Panc1 (cell line): Measurements from ENCODE around the gene ADCY1. TPM values are rescaled to one million over a fixed set of nuclear protein-coding genes. Genes with fewer than 3 reads are reported as not detected.

Source experiments
- ATAC-seq: fragments of 200-7000 bp; cut with Tn5 transposase; 2 replicates; pipeline ENCODE4 v1.9.1; 2020; ENCODE audit warnings: mild to moderate bottlenecking, moderate library complexity
- BruUV-seq: library from RNA; stranded (reverse); fragments of 400-500 nt; replicated peaks from 2 replicates; lab custom pipeline; 2021; lab: Mats Ljungman, UMichigan
- CTCF ChIA-PET: fragments of 300-600 bp; sonication (Branson Sonifier 250); formaldehyde crosslinking; loops from one replicate; lab custom pipeline; 2022; ENCODE audit warnings: antibody characterized with exemption; lab: Charles Lee
- POLR2A ChIA-PET: fragments of 300-600 bp; sonication (Branson Sonifier 250); formaldehyde crosslinking; loops from one replicate; lab custom pipeline; 2022; ENCODE audit warnings: antibody characterized with exemption; lab: Charles Lee
- DNase-seq: peaks from one replicate; pipeline ENCODE4 v3.0.0-alpha.2; 2010; ENCODE audit warnings: low read depth, low spot score
- H3K27ac ChIP-seq: 2 replicates; pipeline ENCODE4 v1.5.1; 2011; ENCODE audit warnings: mild to moderate bottlenecking, low read length, inconsistent platforms
- H3K27me3 ChIP-seq: fragments of 200-500 bp; sonication (Bioruptor generic); 2 replicates; pipeline ENCODE4 v1.6.0; 2014; ENCODE audit warnings: low read length, inconsistent platforms; ENCODE audit not compliant: control insufficient read depth, insufficient read depth
- H3K36me3 ChIP-seq: fragments of 200-500 bp; sonication (Bioruptor generic); 2 replicates; pipeline ENCODE4 v1.5.1; 2014; ENCODE audit warnings: inconsistent platforms, mild to moderate bottlenecking, low read length, moderate library complexity; ENCODE audit not compliant: control insufficient read depth, insufficient read depth
- H3K4me1 ChIP-seq: 2 replicates; pipeline ENCODE4 v1.5.1; 2011; ENCODE audit warnings: inconsistent platforms, mild to moderate bottlenecking, low read length, moderate library complexity; ENCODE audit not compliant: control insufficient read depth, insufficient read depth
- H3K4me3 ChIP-seq, 2 experiments: 2 replicates each; pipeline ENCODE4 v1.5.1; 2011 to 2012; ENCODE audit warnings: low read depth in 2 of 2, low read length in 2 of 2, mild to moderate bottlenecking in 2 of 2, inconsistent platforms in 1 of 2, moderate library complexity in 1 of 2
- H3K9me3 ChIP-seq: fragments of 200-500 bp; sonication (Bioruptor generic); 2 replicates; pipeline ENCODE4 v1.5.1; 2014; ENCODE audit warnings: low read depth, mild to moderate bottlenecking, inconsistent platforms, low read length, moderate library complexity; ENCODE audit not compliant: control insufficient read depth, insufficient read depth
- POLR2AphosphoS5 ChIP-seq: IDR thresholded peaks from 2 replicates; pipeline ENCODE4 v1.6.1; 2012; ENCODE audit warnings: mild to moderate bottlenecking, low read depth, low read length, moderate library complexity
- REST ChIP-seq, 2 experiments: IDR thresholded peaks; 2 replicates each; pipeline ENCODE4 v1.6.1; 2011 to 2012; ENCODE audit warnings: low read depth in 2 of 2, control low read depth in 1 of 2, low read length in 1 of 2, mild to moderate bottlenecking in 1 of 2, moderate library complexity in 1 of 2; ENCODE audit not compliant: insufficient read depth in 1 of 2
- SIN3A ChIP-seq: IDR thresholded peaks from 2 replicates; pipeline ENCODE4 v1.6.1; 2012; ENCODE audit warnings: low read depth, mild to moderate bottlenecking, low read length, moderate library complexity, borderline replicate concordance; ENCODE audit not compliant: insufficient read depth
- TCF7L2 ChIP-seq: IDR thresholded peaks from 2 replicates; pipeline ENCODE4 v1.6.1; 2011; ENCODE audit warnings: mild to moderate bottlenecking, low read depth, low read length, inconsistent platforms
- in situ Hi-C: cut with HindIII; loops from 2 replicates; pipeline ENCODE4 v1.10.0; 2016; ENCODE audit warnings: low sequenced_read_pairs, low pct_unique_long_range_greater_than_20kb
- intact Hi-C: fragments of 100-400 bp; cut with micrococcal nuclease; formaldehyde crosslinking; loops from one replicate; pipeline ENCODE4 v1.10.0; 2022; ENCODE audit not compliant: unreplicated experiment
- total RNA-seq: library from RNA; stranded (reverse); gene quantifications from one replicate; pipeline ENCODE4 v1.2.1, GENCODE V29; 2021; ENCODE audit not compliant: unreplicated experiment
- TF ChIP-seq, protein P1 (sequence below): fragments of 450-650 bp; IDR thresholded peaks from 2 replicates; pipeline ENCODE4 v1.5.1; 2017; ENCODE audit warnings: mild to moderate bottlenecking

ADCY1 gene
- total RNA-seq, 1 experiment from 2014 or later = 2.1 TPM

GRCh38 chr7:45718464-45719330, 144.5 kb downstream of the ADCY1 start:
- ATAC-seq (no peak), DNase-seq (no peak)
- no peak for TF ChIP-seq SIN3A
- TF ChIP-seq TCF7L2 = no peak
- TF ChIP-seq REST (IDR thresholded peaks at IDR 0.05; ENCODE audit: insufficient read depth in 1 of 2, low read depth in 2 of 2, low read length in 1 of 2) = no peak
- TF ChIP-seq, protein P1, sequence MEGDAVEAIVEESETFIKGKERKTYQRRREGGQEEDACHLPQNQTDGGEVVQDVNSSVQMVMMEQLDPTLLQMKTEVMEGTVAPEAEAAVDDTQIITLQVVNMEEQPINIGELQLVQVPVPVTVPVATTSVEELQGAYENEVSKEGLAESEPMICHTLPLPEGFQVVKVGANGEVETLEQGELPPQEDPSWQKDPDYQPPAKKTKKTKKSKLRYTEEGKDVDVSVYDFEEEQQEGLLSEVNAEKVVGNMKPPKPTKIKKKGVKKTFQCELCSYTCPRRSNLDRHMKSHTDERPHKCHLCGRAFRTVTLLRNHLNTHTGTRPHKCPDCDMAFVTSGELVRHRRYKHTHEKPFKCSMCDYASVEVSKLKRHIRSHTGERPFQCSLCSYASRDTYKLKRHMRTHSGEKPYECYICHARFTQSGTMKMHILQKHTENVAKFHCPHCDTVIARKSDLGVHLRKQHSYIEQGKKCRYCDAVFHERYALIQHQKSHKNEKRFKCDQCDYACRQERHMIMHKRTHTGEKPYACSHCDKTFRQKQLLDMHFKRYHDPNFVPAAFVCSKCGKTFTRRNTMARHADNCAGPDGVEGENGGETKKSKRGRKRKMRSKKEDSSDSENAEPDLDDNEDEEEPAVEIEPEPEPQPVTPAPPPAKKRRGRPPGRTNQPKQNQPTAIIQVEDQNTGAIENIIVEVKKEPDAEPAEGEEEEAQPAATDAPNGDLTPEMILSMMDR = no peak
- no peak for TF ChIP-seq POLR2AphosphoS5
- ChIA-PET CTCF (no interaction called here), POLR2A (no interaction called here)
- H3K4me3 ChIP-seq = no peak overlapping the region
- no peak overlapping the region for H3K27ac ChIP-seq
- no TSS peak for BruUV-seq
- in situ Hi-C loops = no loop called here
- no peaks in the 10 kb centered on the region for H3K36me3 ChIP-seq
- no peaks in the 10 kb centered on the region for H3K4me1 ChIP-seq
- intact Hi-C loops = no loop called here
- H3K9me3 ChIP-seq = no peaks in the 10 kb centered on the region
- no peaks in the 10 kb centered on the region for H3K27me3 ChIP-seq

DNA sequence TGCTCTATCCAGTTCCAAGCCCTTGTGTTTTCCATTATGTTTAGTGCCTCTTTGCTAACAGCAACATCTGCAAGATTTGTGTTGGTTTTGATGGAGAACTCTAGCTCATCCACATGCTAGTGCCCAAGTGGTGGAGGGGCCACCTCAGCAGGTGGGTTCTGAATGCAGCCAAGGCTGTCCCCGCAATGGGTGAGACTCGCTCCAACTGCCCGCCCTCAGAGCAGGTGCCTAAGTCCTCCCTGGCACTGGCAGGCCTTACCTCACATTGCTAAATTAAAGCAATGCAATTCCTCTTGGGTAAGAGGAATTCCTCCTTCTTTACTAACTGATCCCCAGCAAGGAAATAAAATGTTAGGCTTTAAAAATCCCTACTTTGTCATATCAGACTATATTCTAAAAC, 146.8 kb downstream of the ADCY1 start:
- POLR2A ChIA-PET = no interaction called here
- H3K27ac ChIP-seq = no peak overlapping the region
- no TSS peak for BruUV-seq
- CTCF ChIA-PET = no interaction called here
- no peaks in the 10 kb centered on the region for H3K4me1 ChIP-seq
- no peak for TF ChIP-seq TCF7L2
- TF ChIP-seq POLR2AphosphoS5 = no peak
- no peak for TF ChIP-seq REST (IDR thresholded peaks at IDR 0.05; ENCODE audit: insufficient read depth in 1 of 2, low read depth in 2 of 2, low read length in 1 of 2)
- no peak for TF ChIP-seq SIN3A
- TF ChIP-seq, protein P1 = no peak
- in situ Hi-C loops = no loop called here
- no peak overlapping the region for H3K4me3 ChIP-seq
- no peaks in the 10 kb centered on the region for H3K9me3 ChIP-seq
- DNase-seq (no peak), ATAC-seq (no peak)
- intact Hi-C loops = no loop called here
- no peaks in the 10 kb centered on the region for H3K36me3 ChIP-seq
- H3K27me3 ChIP-seq = no peaks in the 10 kb centered on the region
